H1 (cell line): Measurements from ENCODE around the gene EFCAB8. TPM values are rescaled to one million over a fixed set of nuclear protein-coding genes. Genes with fewer than 3 reads are reported as not detected.

Experiments
- CHD7 ChIP-seq: fragments of 300-600 bp; sonication (generic); IDR thresholded peaks from 2 replicates; pipeline ENCODE4 v1.7.1; 2012; ENCODE audit warnings: low read length, moderate library complexity, mild to moderate bottlenecking, inconsistent platforms; ENCODE audit not compliant: insufficient replicate concordance
- HDAC2 ChIP-seq, 2 experiments: fragments of 300-600 bp in 1 of 2; sonication (generic) in 1 of 2; IDR thresholded peaks; 2 replicates each; pipeline ENCODE4 v1.6.1; 2011 to 2012; ENCODE audit warnings: low read depth in 2 of 2, low read length in 2 of 2, mild to moderate bottlenecking in 2 of 2, moderate library complexity in 2 of 2, borderline replicate concordance in 1 of 2, inconsistent platforms in 1 of 2
- HDAC6 ChIP-seq: IDR thresholded peaks from one replicate; pipeline ENCODE4 v1.7.1; 2012; ENCODE audit warnings: low read depth, mild to moderate bottlenecking, inconsistent platforms, low read length, moderate library complexity
- KDM4A ChIP-seq: IDR thresholded peaks from one replicate; pipeline ENCODE4 v1.7.1; 2012; ENCODE audit warnings: low read depth, mild to moderate bottlenecking, moderate library complexity, low read length, inconsistent platforms; ENCODE audit not compliant: severe bottlenecking
- NANOG ChIP-seq: IDR thresholded peaks from 2 replicates; pipeline ENCODE4 v1.6.1; 2011; ENCODE audit warnings: low read length, low read depth, mild to moderate bottlenecking, inconsistent platforms; ENCODE audit not compliant: insufficient read depth, poor library complexity, severe bottlenecking
- SIRT6 ChIP-seq: IDR thresholded peaks from one replicate; pipeline ENCODE4 v1.7.1; 2012; ENCODE audit warnings: low read length, inconsistent platforms
- SRF ChIP-seq: IDR thresholded peaks from 2 replicates; pipeline ENCODE4 v1.6.1; 2011; ENCODE audit warnings: mild to moderate bottlenecking, low read depth, low read length, moderate library complexity
- TEAD4 ChIP-seq: IDR thresholded peaks from 2 replicates; pipeline ENCODE4 v1.6.1; 2012; ENCODE audit warnings: low read depth, low read length, inconsistent platforms, mixed read lengths
- polyA plus RNA-seq, 7 experiments: library from polyadenylated mRNA; depleted of rRNA in 3 of 7; stranded (reverse) in 5 of 7; unstranded in 2 of 7; fragments of >200 nt in 5 of 7; fragments of 200-250 nt in 2 of 7; gene quantifications; 1 replicate in 5 of 7; 2 replicates in 1 of 7; 4 replicates in 1 of 7; pipeline versions ENCODE4 v1.2.1 to v1.2.3, GENCODE V29; 2011 to 2013; ENCODE audit warnings: missing spikeins in 2 of 7, mixed read lengths in 2 of 7
- total RNA-seq: library from RNA; stranded (reverse); fragmentation: NEBNext Ultra II Directional; extraction: Animal tissue kit (Norgen Biotek cat#: 25700); gene quantifications from 2 replicates; pipeline ENCODE4 v1.2.1, GENCODE V29; 2021

Gene EFCAB8
- total and polyA plus RNA-seq, 2 of the 8 experiments (the other 6 are each of a cell fraction or from before 2014, with no cell fraction given), result 0.06 to 0.20 TPM

- TF ChIP-seq HDAC2 (IDR thresholded peaks at IDR 0.05; ENCODE audit: borderline replicate concordance in 1 of 2, low read depth in 2 of 2, low read length in 2 of 2) (no peak), KDM4A (no peak), CHD7 (no peak), SIRT6 (no peak), SRF (no peak), TEAD4 (no peak), NANOG (no peak), HDAC6 (no peak)
Observed at GRCh38 chr20:32871627-32872160, 13.0 kb downstream of the EFCAB8 start (continued).
